Esophagus squamous epithelium (tissue), 4 donors: ENCODE data around the gene TEF.

Experiments
- CTCF ChIP-seq, 6 experiments: fragments of 450-650 bp in 4 of 6; fragments of 200-600 bp in 2 of 6; sonication (generic) in 2 of 6; IDR thresholded peaks; one replicate each; pipeline ENCODE4 v1.5.1; 2016 to 2019; ENCODE audit warnings: antibody characterized with exemption in 6 of 6, mild to moderate bottlenecking in 4 of 6, moderate library complexity in 4 of 6
- POLR2A ChIP-seq, 4 donors: fragments of 450-650 bp; IDR thresholded peaks; one replicate each; pipeline ENCODE4 v1.6.1; 2017; ENCODE audit warnings: antibody characterized with exemption in 4 of 4, mild to moderate bottlenecking in 4 of 4, moderate library complexity in 3 of 4

GRCh38 chr22:41350087-41350486 lies 31.7 kb upstream of the TEF start:
- TF ChIP-seq CTCF (IDR thresholded peaks at IDR 0.05): no peak
- no peak for TF ChIP-seq POLR2A (IDR thresholded peaks at IDR 0.05)
